HG02840 (cell line): Measurements from ENCODE around the gene RSPH3.
"Not testable (repeated sequence)": the region's sequence is repeated elsewhere in the genome, so short reads cannot be mapped to it uniquely, and the experiment has no call there.

Source experiments
- ATAC-seq: cut with Tn5 transposase; IDR thresholded peaks from one replicate; pipeline ENCODE4 v1.9.1; 2021; ENCODE audit warnings: mild to moderate bottlenecking, moderate library complexity, moderate number of reproducible peaks; ENCODE audit not compliant: unreplicated experiment, low FRiP score

RSPH3 gene

DNA sequence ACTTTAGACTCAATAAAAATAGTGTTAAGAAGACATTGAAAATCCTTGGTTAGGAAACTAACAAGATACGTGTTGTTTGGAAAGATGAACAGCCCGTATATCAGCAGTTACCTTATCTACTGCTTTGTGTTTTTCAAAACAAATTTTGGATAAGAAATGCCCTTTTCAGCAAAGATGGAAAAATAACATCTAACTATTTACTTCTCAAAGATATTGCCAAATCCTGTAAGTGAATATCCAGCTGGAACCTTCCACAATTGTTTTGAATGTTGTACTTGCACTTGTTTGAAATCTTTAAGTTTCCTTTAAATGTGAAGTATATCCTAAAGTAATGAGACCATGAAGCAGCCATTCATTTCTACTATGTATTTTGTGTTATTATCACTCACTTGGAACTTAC is 30.2 kb upstream of the RSPH3 start:
- no peak for ATAC-seq

- not testable (repeated sequence) for ATAC-seq
Observed at GRCh38 chr6:159025224-159025623, 25.2 kb upstream of the RSPH3 start.

GRCh38 chr6:159023893-159024292 is 23.9 kb upstream of the RSPH3 start:
- ATAC-seq: no peak

GRCh38 chr6:159020011-159020410 is 20.0 kb upstream of the RSPH3 start:
- no peak for ATAC-seq

GRCh38 chr6:159017757-159018559 is 18.0 kb upstream of the RSPH3 start:
- ATAC-seq: no peak

DNA sequence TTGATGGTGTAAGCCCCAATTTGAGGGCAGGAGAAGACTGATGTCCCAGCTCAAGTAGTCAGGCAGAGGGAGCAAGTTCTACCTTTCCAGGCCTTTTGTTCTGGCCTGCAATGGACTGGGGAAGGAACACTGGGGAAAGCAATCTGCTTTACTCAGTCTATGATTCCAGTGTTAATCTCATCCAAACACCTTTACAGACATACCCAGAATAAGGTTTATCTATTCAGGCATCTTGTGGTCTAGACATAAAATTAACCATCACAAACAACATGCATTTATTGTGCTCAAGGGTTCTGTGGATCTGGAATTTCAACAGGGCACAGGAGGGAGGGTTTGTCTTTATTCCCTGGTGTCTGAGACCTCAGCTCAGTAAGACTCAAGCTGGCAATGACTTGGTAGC is 14.4 kb upstream of the RSPH3 start:
- no peak for ATAC-seq

DNA sequence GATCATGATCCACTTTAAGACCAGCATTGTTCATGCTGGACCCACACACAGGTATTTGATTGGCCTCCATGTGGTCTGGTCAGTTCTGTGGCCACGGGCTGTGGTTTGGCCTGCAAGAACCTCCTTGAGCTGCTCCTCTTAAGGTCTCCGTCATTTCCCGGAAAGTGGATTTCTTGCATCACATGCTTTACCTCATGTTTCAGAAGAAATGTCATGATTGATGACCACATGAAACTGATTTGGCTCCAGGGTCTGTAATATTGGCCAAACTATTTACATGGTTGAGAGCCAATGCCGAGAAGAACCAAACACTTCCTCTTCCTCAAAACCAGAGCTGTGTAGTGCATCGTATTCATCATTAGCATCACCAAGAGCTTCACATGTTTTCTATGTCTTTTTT is 13.2 kb upstream of the RSPH3 start:
- ATAC-seq: no peak

DNA sequence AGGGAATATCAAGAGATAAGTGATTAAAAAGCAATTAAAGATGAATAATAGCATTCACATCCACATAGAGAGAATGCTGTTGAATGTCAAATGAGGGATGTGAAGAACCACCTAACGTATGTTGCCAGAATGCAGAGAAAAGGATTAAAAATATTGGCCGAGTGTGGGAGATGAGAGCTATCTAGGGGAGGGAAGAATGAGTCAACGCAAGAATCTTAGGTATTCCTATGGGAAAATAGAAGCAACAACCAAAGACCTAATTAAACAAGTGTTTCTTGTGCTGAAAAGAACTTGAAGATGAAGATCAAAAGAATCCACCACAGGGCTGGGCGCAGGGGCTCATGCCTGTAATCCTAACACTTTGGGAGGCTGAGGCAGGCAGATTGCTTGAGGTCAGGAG is 12.2 kb upstream of the RSPH3 start:
- no peak for ATAC-seq

- not testable (repeated sequence) for ATAC-seq
Observed at GRCh38 chr6:159010037-159010612, 10.1 kb upstream of the RSPH3 start.

DNA sequence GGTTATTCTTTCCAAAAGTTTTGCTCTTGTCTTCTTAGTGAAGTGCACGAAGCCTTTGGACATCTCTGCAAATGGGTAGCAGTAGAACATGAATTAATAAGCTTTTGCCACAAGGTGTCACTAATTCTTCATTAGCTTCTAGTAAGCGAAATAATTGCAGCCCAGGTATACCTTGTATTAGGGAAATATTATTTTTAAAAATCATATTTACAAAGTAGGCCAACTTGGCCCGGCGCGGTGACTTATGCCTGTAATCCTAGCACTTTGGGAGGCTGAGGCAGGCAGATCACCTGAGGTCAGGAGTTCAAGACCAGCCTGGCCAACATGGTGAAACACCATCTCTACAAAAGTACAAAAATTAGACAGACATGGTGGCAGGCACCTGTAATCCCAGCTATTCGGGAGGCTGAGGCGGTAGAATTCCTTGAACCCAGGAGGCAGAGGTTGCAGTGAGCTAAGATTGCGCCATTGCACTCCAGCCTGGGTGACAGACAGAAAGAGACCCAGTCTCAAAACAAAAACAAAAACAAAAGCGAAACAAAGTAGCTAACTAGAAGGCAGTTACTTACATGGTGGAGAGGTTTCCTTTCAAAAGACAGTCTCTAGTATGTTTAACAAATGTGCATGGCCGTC is 8.8 kb upstream of the RSPH3 start:
- no peak for ATAC-seq

DNA sequence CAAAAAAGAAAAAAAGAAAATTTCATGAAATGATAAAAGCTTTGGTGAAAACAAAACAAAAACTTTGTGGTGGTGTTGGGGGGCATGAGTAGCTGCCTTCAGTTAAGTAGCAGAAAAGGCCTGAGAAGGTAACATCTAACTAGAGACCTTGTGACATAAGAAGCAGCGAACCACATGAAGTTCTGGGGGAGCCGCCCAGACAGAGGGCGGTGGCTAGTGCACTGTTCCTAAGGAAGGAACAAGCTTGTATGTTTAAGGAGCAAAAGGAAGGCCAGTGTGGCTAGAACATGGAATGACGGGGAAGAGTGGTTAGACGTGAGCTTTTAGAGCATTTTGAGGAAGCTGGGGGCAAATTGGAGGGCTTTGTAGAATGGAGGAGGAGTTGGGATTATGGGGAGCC is 7.5 kb upstream of the RSPH3 start:
- no peak for ATAC-seq

DNA sequence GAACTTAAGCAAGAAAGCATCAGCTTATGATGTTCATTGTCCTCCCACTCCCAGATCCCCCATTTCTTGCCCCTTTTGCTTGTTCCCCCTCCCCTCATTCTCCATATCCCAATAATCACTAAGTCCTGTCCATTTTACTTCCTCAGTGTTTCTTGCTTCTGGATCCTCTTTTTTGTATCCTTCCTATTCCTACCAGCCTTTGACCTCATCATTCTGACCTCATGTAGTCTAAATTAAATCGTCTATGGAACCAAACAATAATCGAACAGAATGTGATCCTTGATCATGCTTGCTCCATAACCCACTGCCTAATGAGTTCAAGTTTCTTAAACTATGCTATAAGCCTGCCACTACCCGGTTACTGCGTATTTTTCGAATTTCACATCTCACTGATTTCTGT is 5.4 kb upstream of the RSPH3 start:
- no peak for ATAC-seq

- no peak for ATAC-seq
Observed at GRCh38 chr6:159004592-159004991, 4.6 kb upstream of the RSPH3 start.

DNA sequence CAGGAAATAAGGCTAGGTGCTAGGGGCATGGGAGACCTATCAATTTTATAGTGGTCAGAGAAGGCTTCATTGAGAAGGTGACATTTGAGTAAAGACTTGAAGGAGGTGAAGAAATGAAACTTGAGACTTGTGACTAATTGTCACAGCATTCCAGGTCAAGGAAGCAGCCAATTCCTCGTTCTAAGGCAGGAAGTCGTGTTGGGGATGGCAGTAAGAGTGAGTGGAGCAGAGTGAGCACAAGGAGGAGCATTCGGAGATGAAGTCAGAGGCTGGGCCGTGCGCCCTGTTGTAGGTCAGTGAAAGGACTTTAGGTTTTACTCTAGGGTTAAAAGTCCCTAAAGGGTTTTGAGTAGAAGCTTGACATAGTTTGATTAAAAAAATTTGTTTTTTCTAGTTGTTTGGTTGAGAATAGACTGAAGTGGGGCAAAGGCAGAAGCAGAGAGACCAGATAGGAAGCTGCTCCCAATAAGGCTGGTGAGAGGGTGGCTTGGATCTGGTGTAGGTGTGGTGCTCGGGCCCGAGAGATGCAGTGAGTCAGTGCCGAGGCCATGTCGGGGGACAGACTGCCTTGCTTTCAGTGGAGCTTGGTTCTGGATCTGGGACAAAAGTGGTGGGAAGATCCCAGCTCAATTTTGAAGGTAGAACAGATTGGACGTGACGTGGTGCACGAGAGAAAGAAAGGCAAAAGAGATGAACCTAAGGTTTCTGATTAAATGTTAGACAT is 2.6 kb upstream of the RSPH3 start:
- ATAC-seq: no peak

DNA sequence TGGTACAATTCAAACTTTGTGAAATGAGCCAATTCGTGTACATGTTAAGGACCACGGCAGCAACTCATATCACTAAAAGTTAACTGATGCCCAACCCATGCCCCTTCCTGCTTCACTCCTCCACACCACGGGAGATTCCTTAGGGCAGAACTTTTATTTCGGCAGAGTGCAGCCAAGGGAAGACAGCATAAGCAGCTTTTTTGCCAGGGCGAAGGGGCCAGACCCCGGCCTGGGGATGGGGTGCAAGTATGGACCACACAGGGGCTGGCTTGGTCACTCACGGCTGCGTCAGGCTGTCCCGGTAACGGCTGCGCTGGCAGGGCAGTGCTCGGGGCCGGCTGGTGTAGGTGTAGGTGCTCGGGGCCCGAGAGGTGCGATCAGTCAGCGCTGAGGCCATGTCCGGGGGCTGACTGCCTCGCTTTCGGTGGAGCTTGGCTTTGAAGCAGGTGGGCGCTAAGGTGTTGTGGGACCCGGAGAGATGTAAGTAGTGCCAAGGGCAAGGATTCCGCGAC is 792 bp downstream of the RSPH3 start:
- ATAC-seq: peak; percentile 19

- ATAC-seq: no peak
Observed at GRCh38 chr6:158996856-158997255, 3.1 kb downstream of the RSPH3 start.

- ATAC-seq: no peak
Observed at GRCh38 chr6:158993639-158994038, 6.4 kb downstream of the RSPH3 start.

GRCh38 chr6:158991017-158991723 is 8.8 kb downstream of the RSPH3 start:
- ATAC-seq: no peak

- ATAC-seq: not testable (repeated sequence)
Observed at GRCh38 chr6:158989711-158990110, 10.3 kb downstream of the RSPH3 start.

GRCh38 chr6:158988477-158988876 is 11.5 kb downstream of the RSPH3 start:
- no peak for ATAC-seq
